ENCODE measurements around the gene CHST11.

CHST11 gene

GRCh38 chr12:104460973-104461698, 4.4 kb downstream of the CHST11 start:
- DNase-seq = no peak

GRCh38 chr12:104462325-104462724, 5.6 kb downstream of the CHST11 start:
- no peak for DNase-seq

- no peak for DNase-seq
Observed at GRCh38 chr12:104462931-104463339, 6.2 kb downstream of the CHST11 start.

- DNase-seq = no peak
Observed at GRCh38 chr12:104463368-104463767, 6.6 kb downstream of the CHST11 start.

GRCh38 chr12:104464899-104465298, 8.2 kb downstream of the CHST11 start:
- no peak for DNase-seq

- DNase-seq = no peak
Observed at GRCh38 chr12:104466709-104467345, 10.1 kb downstream of the CHST11 start.

GRCh38 chr12:104467346-104467837, 10.6 kb downstream of the CHST11 start:
- DNase-seq = no peak

- no peak for DNase-seq
Observed at GRCh38 chr12:104468371-104468770, 11.6 kb downstream of the CHST11 start.

GRCh38 chr12:104469066-104469465, 12.3 kb downstream of the CHST11 start:
- DNase-seq = no peak

- no peak for DNase-seq
Observed at GRCh38 chr12:104469523-104469922, 12.8 kb downstream of the CHST11 start.

GRCh38 chr12:104470521-104470920, 13.8 kb downstream of the CHST11 start:
- no peak for DNase-seq

- DNase-seq = no peak
Observed at GRCh38 chr12:104471336-104471735, 14.6 kb downstream of the CHST11 start.

- no peak for DNase-seq
Observed at GRCh38 chr12:104472748-104473147, 16.0 kb downstream of the CHST11 start.

GRCh38 chr12:104473374-104473983, 16.7 kb downstream of the CHST11 start:
- no peak for DNase-seq

- no peak for DNase-seq
Observed at GRCh38 chr12:104475271-104475670, 18.5 kb downstream of the CHST11 start.

- no peak for DNase-seq
Observed at GRCh38 chr12:104477510-104478390, 21.0 kb downstream of the CHST11 start.

GRCh38 chr12:104478396-104479122, 21.8 kb downstream of the CHST11 start:
- DNase-seq = no peak

- DNase-seq = no peak
Observed at GRCh38 chr12:104479123-104479662, 22.4 kb downstream of the CHST11 start.

- DNase-seq = no peak
Observed at GRCh38 chr12:104480012-104480411, 23.3 kb downstream of the CHST11 start.

GRCh38 chr12:104480826-104481440, 24.2 kb downstream of the CHST11 start:
- DNase-seq = no peak

- no peak for DNase-seq
Observed at GRCh38 chr12:104482113-104482512, 25.4 kb downstream of the CHST11 start.

- no peak for DNase-seq
Observed at GRCh38 chr12:104482748-104483147, 26.0 kb downstream of the CHST11 start.
